RWPE2 (cell line): Measurements from ENCODE around the gene CSNK2A3.

Experiments used
- ATAC-seq: fragments of 200-7000 bp; cut with Tn5 transposase; 3 replicates; pipeline ENCODE4 v1.9.1; 2021; ENCODE audit warnings: low read depth
- DNase-seq: peaks from one replicate; pipeline ENCODE4 v3.0.0-alpha.2; 2020; ENCODE audit warnings: low spot score
- H3K27ac ChIP-seq: fragments of 450-650 bp; 2 replicates; pipeline ENCODE4 v1.5.1; 2017; ENCODE audit warnings: mild to moderate bottlenecking; ENCODE audit not compliant: poor library complexity, severe bottlenecking
- H3K27me3 ChIP-seq: fragments of 250-450 bp; sonication (Bioruptor Pico); 2 replicates; pipeline ENCODE4 v1.5.1; 2021; ENCODE audit warnings: mild to moderate bottlenecking, moderate library complexity; ENCODE audit not compliant: insufficient read depth, poor library complexity, severe bottlenecking
- H3K36me3 ChIP-seq: fragments of 250-450 bp; sonication (Bioruptor Pico); 2 replicates; pipeline ENCODE4 v1.5.1; 2020; ENCODE audit warnings: low read depth, mild to moderate bottlenecking, moderate library complexity
- H3K4me1 ChIP-seq: fragments of 250-450 bp; sonication (Bioruptor Pico); 2 replicates; pipeline ENCODE4 v1.5.1; 2021; ENCODE audit warnings: mild to moderate bottlenecking, moderate library complexity; ENCODE audit not compliant: insufficient read depth, poor library complexity, severe bottlenecking
- H3K4me3 ChIP-seq: fragments of 250-450 bp; sonication (Bioruptor Pico); 2 replicates; pipeline ENCODE4 v1.5.1; 2021; ENCODE audit warnings: mild to moderate bottlenecking, moderate library complexity; ENCODE audit not compliant: severe bottlenecking
- H3K9me3 ChIP-seq: fragments of 250-450 bp; sonication (Bioruptor Pico); 2 replicates; pipeline ENCODE4 v1.5.1; 2021; ENCODE audit warnings: mild to moderate bottlenecking, moderate library complexity; ENCODE audit not compliant: severe bottlenecking
- TF ChIP-seq, protein P1 (sequence below): fragments of 450-650 bp; IDR thresholded peaks from one replicate; pipeline ENCODE4 v1.5.1; 2017; ENCODE audit warnings: mild to moderate bottlenecking, moderate library complexity; ENCODE audit not compliant: poor library complexity, severe bottlenecking

Gene CSNK2A3

DNA sequence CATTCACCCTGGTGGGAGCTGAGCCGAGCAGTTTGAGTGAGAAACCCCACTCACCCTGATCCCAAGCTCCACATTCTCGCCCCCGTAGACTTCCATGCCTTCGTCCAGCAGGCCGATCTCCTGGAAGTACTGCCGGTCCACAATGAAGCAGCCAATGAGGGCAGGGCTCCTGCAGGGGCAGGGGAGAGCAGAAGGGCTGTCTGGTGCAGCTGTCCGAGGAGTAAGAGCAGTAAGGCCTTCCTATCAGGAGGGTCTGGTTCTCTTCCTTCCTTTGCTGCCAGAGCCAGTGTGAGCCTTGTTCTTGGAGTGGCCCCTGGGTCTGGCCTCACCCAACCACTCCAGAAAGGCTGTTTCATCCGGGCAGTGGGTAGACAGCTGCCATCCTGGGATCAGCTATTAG is 19.4 kb upstream of the CSNK2A3 start:
- Histone ChIP-seq H3K27ac (no peak overlapping the region), H3K36me3 (no peaks in the 10 kb centered on the region), H3K9me3 (no peaks in the 10 kb centered on the region), H3K4me3 (no peak overlapping the region), H3K4me1 (no peaks in the 10 kb centered on the region), H3K27me3 (no peaks in the 10 kb centered on the region)
- TF ChIP-seq, protein P1, sequence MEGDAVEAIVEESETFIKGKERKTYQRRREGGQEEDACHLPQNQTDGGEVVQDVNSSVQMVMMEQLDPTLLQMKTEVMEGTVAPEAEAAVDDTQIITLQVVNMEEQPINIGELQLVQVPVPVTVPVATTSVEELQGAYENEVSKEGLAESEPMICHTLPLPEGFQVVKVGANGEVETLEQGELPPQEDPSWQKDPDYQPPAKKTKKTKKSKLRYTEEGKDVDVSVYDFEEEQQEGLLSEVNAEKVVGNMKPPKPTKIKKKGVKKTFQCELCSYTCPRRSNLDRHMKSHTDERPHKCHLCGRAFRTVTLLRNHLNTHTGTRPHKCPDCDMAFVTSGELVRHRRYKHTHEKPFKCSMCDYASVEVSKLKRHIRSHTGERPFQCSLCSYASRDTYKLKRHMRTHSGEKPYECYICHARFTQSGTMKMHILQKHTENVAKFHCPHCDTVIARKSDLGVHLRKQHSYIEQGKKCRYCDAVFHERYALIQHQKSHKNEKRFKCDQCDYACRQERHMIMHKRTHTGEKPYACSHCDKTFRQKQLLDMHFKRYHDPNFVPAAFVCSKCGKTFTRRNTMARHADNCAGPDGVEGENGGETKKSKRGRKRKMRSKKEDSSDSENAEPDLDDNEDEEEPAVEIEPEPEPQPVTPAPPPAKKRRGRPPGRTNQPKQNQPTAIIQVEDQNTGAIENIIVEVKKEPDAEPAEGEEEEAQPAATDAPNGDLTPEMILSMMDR = no peak
- DNase-seq (no peak), ATAC-seq (no peak)

DNA sequence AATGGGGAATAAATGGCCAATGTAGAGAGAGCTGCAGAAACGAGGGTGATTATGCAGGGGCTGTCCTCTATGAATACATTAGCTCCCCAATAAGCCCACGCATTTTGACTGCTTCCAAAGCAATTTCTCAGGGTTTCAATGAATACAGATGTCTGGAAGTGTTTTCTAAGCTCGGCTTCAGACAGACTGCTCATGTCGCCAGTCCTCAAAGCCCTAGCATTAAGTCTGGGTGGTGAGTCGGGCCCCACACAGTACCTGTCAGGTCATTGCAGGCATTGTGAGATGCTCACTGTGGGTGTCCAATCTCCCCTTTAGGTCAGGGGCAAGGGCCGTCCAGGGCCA is 17.9 kb upstream of the CSNK2A3 start:
- no peaks in the 10 kb centered on the region for H3K9me3 ChIP-seq
- no peaks in the 10 kb centered on the region for H3K27me3 ChIP-seq
- TF ChIP-seq, protein P1 = no peak
- ATAC-seq = no peak
- no peaks in the 10 kb centered on the region for H3K4me1 ChIP-seq
- DNase-seq = no peak
- no peak overlapping the region for H3K27ac ChIP-seq
- H3K36me3 ChIP-seq = no peaks in the 10 kb centered on the region
- H3K4me3 ChIP-seq = no peak overlapping the region

DNA sequence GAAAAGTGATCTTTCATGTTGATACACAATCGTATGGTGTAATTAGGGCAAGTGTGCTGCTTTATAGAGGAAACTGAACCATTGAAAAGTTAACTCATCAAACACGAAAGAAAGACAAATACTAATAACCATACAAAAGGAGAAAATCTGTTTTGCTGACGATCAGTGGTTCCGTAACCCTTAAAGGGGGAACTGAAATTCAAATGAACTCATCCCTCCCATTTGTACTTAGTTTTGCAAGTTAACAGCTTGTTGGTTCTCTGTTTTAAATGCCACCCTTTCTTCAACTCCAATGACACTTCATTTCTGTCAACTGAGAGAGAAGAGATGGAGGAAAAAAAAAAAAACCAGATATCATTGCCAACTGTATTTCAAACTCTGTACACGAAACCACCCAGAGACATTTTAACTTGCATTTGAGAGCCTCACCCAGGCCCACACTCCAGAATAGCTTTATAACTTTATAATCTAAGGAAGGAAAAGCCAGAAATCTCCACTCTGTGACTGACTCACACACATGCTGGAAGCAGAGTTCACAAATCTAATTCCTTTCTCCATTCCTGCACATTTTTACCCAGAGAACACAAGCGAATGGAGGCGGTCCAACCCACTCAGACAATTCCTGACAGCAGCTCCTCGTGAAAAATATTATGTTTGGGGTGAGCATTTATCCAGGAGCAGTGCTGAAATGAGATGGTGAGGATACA is 17.4 kb upstream of the CSNK2A3 start:
- Histone ChIP-seq H3K27ac (no peak overlapping the region), H3K27me3 (no peaks in the 10 kb centered on the region), H3K4me1 (no peaks in the 10 kb centered on the region), H3K9me3 (no peaks in the 10 kb centered on the region), H3K36me3 (no peaks in the 10 kb centered on the region), H3K4me3 (no peak overlapping the region)
- DNase-seq = no peak
- ATAC-seq = no peak
- TF ChIP-seq, protein P1 = no peak

DNA sequence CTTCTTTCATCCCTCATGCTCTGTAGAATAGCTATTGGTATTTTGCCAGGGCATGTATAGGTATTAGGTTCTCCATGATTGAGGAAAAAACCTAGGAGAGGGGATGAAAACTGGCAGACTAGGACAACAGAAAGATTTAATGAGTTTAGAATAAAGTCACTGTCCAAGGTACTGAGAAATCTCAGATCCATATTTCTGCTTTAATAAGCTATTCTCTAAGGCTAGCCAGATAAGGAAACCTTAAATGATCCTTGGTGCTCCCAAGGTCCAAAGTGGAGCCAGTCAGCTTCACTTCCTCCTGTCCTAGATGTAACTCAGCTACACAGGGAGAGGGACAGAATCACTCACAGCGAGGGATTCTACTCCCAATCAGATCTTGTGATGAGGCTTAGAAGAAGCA is 13.7 kb upstream of the CSNK2A3 start:
- no peak overlapping the region for H3K27ac ChIP-seq
- H3K9me3 ChIP-seq = no peaks in the 10 kb centered on the region
- H3K4me1 ChIP-seq = no peaks in the 10 kb centered on the region
- H3K27me3 ChIP-seq = no peaks in the 10 kb centered on the region
- no peak for DNase-seq
- no peak overlapping the region for H3K4me3 ChIP-seq
- no peak for ATAC-seq
- TF ChIP-seq, protein P1 = no peak
- H3K36me3 ChIP-seq = no peaks in the 10 kb centered on the region

DNA sequence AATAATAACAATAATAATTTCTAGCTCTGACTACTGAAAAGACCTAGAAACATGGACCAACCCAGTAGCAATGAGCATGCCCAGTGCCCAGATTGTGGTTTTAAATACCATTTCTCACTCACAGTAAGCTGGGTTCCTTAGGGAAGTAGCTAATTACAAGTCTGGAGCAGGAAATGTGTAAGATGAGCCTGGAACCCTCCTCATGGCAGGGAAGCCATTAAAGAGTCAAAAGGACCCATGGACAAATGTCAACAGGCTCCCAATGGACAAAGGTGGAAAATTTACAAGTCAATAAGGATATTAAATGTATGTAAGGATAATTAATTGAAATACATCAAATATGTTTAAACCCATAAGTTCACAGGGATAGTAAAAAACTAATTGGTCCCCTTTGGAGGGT is 10.6 kb upstream of the CSNK2A3 start:
- Histone ChIP-seq H3K9me3 (no peaks in the 10 kb centered on the region), H3K36me3 (no peaks in the 10 kb centered on the region), H3K27ac (no peak overlapping the region), H3K27me3 (no peaks in the 10 kb centered on the region), H3K4me1 (no peaks in the 10 kb centered on the region), H3K4me3 (no peak overlapping the region)
- ATAC-seq (no peak), DNase-seq (no peak)
- TF ChIP-seq, protein P1 = no peak
